Measurements from ENCODE around the gene HMX2. TPM values are rescaled to one million over a fixed set of nuclear protein-coding genes. Genes with fewer than 3 reads are reported as not detected.

The HMX2 gene
- total RNA-seq, 1 experiment from 2014 or later: not detected

DNA sequence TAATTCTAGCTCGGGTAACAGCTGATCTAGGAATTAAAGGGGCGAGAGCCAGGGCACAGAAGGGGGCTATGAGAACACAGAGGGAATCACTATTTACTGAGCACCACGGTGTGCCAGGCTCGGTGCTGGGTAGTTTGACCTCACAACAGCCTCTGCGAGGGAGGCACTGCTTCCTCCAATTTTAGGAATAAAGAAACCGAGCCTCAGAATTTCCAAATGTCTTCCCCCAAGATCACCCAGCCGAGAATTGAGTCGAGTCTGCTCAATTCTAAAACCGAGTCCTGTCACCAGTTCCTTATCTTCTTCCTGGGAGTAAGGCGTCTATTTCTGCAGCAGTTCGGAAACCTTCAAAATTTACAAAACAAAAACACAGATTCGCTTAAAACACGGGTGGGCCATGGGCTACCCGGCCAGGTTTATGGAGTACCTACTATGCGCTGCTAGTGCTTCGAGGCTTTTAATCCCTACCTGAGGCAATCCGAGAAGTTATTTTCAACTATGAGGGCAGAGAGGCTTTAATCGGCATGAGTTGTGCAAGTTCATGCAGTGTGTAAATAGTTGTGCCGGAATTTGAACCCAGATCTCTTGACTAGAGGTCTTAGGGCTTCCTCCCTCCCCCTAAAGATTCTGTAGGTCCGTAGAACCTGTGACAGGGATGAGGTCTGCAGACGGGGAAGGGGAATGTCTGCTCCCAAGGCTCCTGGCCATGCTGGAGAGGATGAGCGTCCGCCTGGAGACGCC is 872 bp upstream of the HMX2 start:
- no peaks in the 10 kb centered on the region for H3K36me3 Mint-ChIP-seq (ENCODE audit: insufficient read depth, unreplicated experiment)
- no TSS peak for BruUV-seq (replicated peaks)
- CTCF ChIA-PET: interaction anchor here (0.7 to 3.8 kb wide), 4 partner anchors 14 to 249 kb away, joined by 3 to 15 read pairs (median 8); no protein-coding TSS in a partner anchor
- POLR2A ChIA-PET: no interaction called here
- H3K27me3 Mint-ChIP-seq (ENCODE audit: insufficient read depth, unreplicated experiment): peaks cover 14% of the 10 kb centered on the region
- no peak for TF ChIP-seq CTCF (IDR thresholded peaks at IDR 0.05; ENCODE audit: unreplicated experiment)
- H3K9me3 Mint-ChIP-seq (ENCODE audit: unreplicated experiment): no peaks in the 10 kb centered on the region
- H3K4me1 Mint-ChIP-seq (ENCODE audit: insufficient read depth, unreplicated experiment): peaks cover 6% of the 10 kb centered on the region
- no peak for DNase-seq (ENCODE audit: unreplicated experiment)
- intact Hi-C loops (cut with micrococcal nuclease): no loop called here
- H3K27ac Mint-ChIP-seq (ENCODE audit: low read depth, unreplicated experiment): no peak overlapping the region
- H3K4me3 Mint-ChIP-seq (ENCODE audit: unreplicated experiment): no peak overlapping the region

DNA sequence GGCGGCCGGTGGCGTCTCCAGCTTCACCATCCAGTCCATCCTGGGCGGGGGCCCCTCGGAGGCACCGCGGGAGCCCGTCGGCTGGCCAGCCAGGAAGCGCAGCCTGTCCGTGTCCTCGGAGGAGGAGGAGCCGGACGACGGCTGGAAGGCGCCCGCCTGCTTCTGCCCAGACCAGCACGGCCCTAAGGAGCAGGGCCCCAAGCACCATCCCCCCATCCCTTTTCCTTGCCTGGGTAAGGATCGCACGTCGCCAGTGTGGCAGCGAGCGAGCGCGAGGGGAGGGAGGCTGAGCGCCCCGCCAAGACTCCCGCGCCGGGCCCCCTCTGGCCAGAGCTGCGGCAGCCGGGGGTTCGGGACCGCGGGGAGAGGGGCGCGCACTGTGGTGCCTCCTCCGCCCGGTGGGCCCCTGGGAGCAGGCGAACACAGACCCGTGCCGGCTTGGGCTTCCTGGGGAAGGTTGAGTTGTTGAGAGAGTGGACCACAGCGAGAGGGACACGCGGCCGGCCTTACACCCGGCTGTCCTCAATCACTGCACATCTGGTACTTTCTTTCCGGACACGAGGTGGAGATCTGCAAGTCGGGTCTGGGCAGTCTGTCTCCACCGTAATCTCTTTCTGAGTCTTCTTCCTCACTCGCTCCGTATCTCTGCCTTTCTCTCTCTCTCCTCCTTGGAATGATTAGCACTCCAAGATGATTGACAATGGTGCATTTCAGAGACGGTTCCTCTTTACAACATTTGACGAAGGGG is 652 bp downstream of the HMX2 start:
- no peak overlapping the region for H3K27ac Mint-ChIP-seq (ENCODE audit: low read depth, unreplicated experiment)

DNA sequence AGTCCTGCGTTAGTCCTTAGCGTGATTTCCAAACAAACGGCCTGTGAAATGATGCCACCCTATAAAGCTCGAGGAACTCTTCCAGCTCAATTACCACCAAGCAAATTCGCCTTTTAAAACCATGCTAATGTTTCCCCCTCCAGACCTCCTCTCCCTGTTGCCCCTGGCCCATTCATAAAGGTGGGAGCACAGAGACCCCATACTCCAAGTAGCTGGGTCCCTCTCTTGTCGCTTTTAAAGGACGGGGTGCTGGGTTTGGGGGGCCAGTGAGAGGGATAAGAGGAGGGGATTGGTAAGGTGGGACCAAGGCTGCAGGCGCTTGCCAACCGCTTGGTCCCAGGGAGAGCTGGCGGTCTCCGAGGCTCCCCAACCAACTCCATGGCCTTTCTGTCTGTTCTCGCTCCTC is 1.2 kb downstream of the HMX2 start:
- no peak for DNase-seq (ENCODE audit: unreplicated experiment)
- Mint-ChIP-seq H3K4me3 (ENCODE audit: unreplicated experiment) (no peak overlapping the region), H3K36me3 (ENCODE audit: insufficient read depth, unreplicated experiment) (no peaks in the 10 kb centered on the region), H3K4me1 (ENCODE audit: insufficient read depth, unreplicated experiment) (peaks cover 12% of the 10 kb centered on the region), H3K27me3 (ENCODE audit: insufficient read depth, unreplicated experiment) (peaks cover 11% of the 10 kb centered on the region), H3K9me3 (ENCODE audit: unreplicated experiment) (no peaks in the 10 kb centered on the region), H3K27ac (ENCODE audit: low read depth, unreplicated experiment) (no peak overlapping the region)
- no TSS peak for BruUV-seq (replicated peaks)
- CTCF ChIA-PET: interaction anchor here (1.1 kb wide), 1 partner anchor 409 kb away, joined by 3 read pairs; no protein-coding TSS in a partner anchor
- intact Hi-C loops (cut with micrococcal nuclease): no loop called here
- POLR2A ChIA-PET: no interaction called here
- no peak for TF ChIP-seq CTCF (IDR thresholded peaks at IDR 0.05; ENCODE audit: unreplicated experiment)

More for the DNA sequence above, 652 bp downstream of the HMX2 start:
- POLR2A ChIA-PET: interaction anchor here (0.6 kb wide), 1 partner anchor 19 kb away, joined by 3 read pairs; no protein-coding TSS in a partner anchor
- no peak for TF ChIP-seq CTCF (IDR thresholded peaks at IDR 0.05; ENCODE audit: unreplicated experiment)
- CTCF ChIA-PET: interaction anchor here (1.1 kb wide), 1 partner anchor 410 kb away, joined by 3 read pairs; no protein-coding TSS in a partner anchor
- intact Hi-C loops (cut with micrococcal nuclease): no loop called here
- H3K27me3 Mint-ChIP-seq (ENCODE audit: insufficient read depth, unreplicated experiment): peaks cover 11% of the 10 kb centered on the region
- peaks cover 10% of the 10 kb centered on the region for H3K4me1 Mint-ChIP-seq (ENCODE audit: insufficient read depth, unreplicated experiment)
- H3K9me3 Mint-ChIP-seq (ENCODE audit: unreplicated experiment): no peaks in the 10 kb centered on the region
- H3K36me3 Mint-ChIP-seq (ENCODE audit: insufficient read depth, unreplicated experiment): no peaks in the 10 kb centered on the region
- no peak for DNase-seq (ENCODE audit: unreplicated experiment)
- no TSS peak for BruUV-seq (replicated peaks)
- no peak overlapping the region for H3K4me3 Mint-ChIP-seq (ENCODE audit: unreplicated experiment)
